H1 (cell line): ENCODE data around the gene GLRA2. TPM values are rescaled to one million over a fixed set of nuclear protein-coding genes. Genes with fewer than 3 reads are reported as not detected.

Experiments
- CTCF ChIA-PET: fragments of 300-600 bp; sonication (Branson Sonifier 250); formaldehyde crosslinking; loops from one replicate; lab custom pipeline; 2021; ENCODE audit not compliant: partially characterized antibody; lab: Charles Lee
- POLR2A ChIA-PET: fragments of 300-600 bp; sonication (Branson Sonifier 250); formaldehyde crosslinking; loops from one replicate; lab custom pipeline; 2021; ENCODE audit warnings: inconsistent platforms; ENCODE audit not compliant: partially characterized antibody; lab: Charles Lee
- DNase-seq, 2 experiments: peaks; one replicate each; pipeline versions ENCODE4 v3.0.0 to v3.0.0-alpha.2; 2010 to 2022; ENCODE audit warnings: low spot score in 2 of 2, low read depth in 1 of 2, mixed read lengths in 1 of 2
- FAIRE-seq: peaks from 2 replicates; lab custom pipeline; 2011; peaks lifted over from hg19 to GRCh38; lab: Jason Lieb, UNC
- H2AFZ ChIP-seq: 2 replicates; pipeline ENCODE4 v1.8.1; 2012; ENCODE audit warnings: low read length, inconsistent platforms
- H2AK5ac ChIP-seq: 2 replicates; pipeline ENCODE4 v1.6.1; 2013; ENCODE audit warnings: low read depth, low read length
- H2BK120ac ChIP-seq: replicated peaks from 2 replicates; pipeline ENCODE3; 2013; ENCODE audit warnings: low read depth, low read length, inconsistent platforms
- H2BK12ac ChIP-seq: 2 replicates; pipeline ENCODE4 v1.6.1; 2013; ENCODE audit warnings: low read depth, low read length
- H2BK15ac ChIP-seq: 2 replicates; pipeline ENCODE4 v1.6.1; 2013; ENCODE audit warnings: low read length
- H2BK20ac ChIP-seq: 2 replicates; pipeline ENCODE4 v1.6.1; 2013; ENCODE audit warnings: low read length
- H2BK5ac ChIP-seq: 2 replicates; pipeline ENCODE4 v1.6.1; 2013; ENCODE audit warnings: low read depth, low read length
- H3K14ac ChIP-seq: 2 replicates; pipeline ENCODE4 v1.6.1; 2013; ENCODE audit warnings: inconsistent platforms; ENCODE audit not compliant: insufficient read length
- H3K18ac ChIP-seq: 2 replicates; pipeline ENCODE4 v1.6.1; 2013; ENCODE audit warnings: low read length; ENCODE audit errors: extremely low read depth
- H3K23ac ChIP-seq: 2 replicates; pipeline ENCODE4 v1.6.1; 2013; ENCODE audit warnings: inconsistent platforms; ENCODE audit not compliant: insufficient read length
- H3K23me2 ChIP-seq: 2 replicates; pipeline ENCODE4 v1.6.1; 2013; ENCODE audit warnings: low read depth, low read length
- H3K27ac ChIP-seq: 2 replicates; pipeline ENCODE4 v1.6.1; 2011; ENCODE audit warnings: low read depth, low read length, inconsistent platforms
- H3K27me3 ChIP-seq, 4 experiments: replicated peaks in 1 of 4; 1 replicate in 1 of 4; 2 replicates in 3 of 4; pipeline versions ENCODE4 v1.6.1 to v1.8.1; 2011 to 2013; ENCODE audit warnings: low read length in 3 of 4, mild to moderate bottlenecking in 3 of 4, inconsistent platforms in 2 of 4, mixed read lengths in 2 of 4, moderate library complexity in 1 of 4; ENCODE audit not compliant: control insufficient read depth in 3 of 4, insufficient read depth in 3 of 4; ENCODE audit errors: extremely low read depth in 1 of 4
- H3K36me3 ChIP-seq, 4 experiments: 2 replicates each; pipeline versions ENCODE4 v1.6.1 to v1.8.1; 2011 to 2013; ENCODE audit warnings: mild to moderate bottlenecking in 4 of 4, low read length in 3 of 4, moderate library complexity in 2 of 4, control low read depth in 1 of 4, inconsistent platforms in 1 of 4; ENCODE audit not compliant: insufficient read depth in 4 of 4, control insufficient read depth in 2 of 4
- H3K4ac ChIP-seq: replicated peaks from 2 replicates; pipeline ENCODE3; 2013; ENCODE audit warnings: low read length, low read depth, mixed read lengths, inconsistent platforms; ENCODE audit not compliant: insufficient read length
- H3K4me1 ChIP-seq, 4 experiments: replicated peaks in 1 of 4; 1 replicate in 1 of 4; 2 replicates in 3 of 4; pipeline versions ENCODE4 v1.6.1 to v1.8.1; 2011 to 2013; ENCODE audit warnings: low read length in 3 of 4, inconsistent platforms in 2 of 4, mixed read lengths in 1 of 4; ENCODE audit not compliant: insufficient read depth in 4 of 4, control insufficient read depth in 3 of 4
- H3K4me2 ChIP-seq, 2 experiments: 2 replicates each; pipeline versions ENCODE4 v1.6.1 to v1.8.1; 2011 to 2013; ENCODE audit warnings: low read depth in 2 of 2, low read length in 2 of 2, control low read depth in 1 of 2, inconsistent platforms in 1 of 2, mild to moderate bottlenecking in 1 of 2; ENCODE audit not compliant: insufficient read depth in 1 of 2
- H3K4me3 ChIP-seq, 4 experiments: fragments of 200-600, 300-600 bp in 1 of 4; sonication (generic), shearing (Covaris generic), sonication (Bioruptor Twin) in 1 of 4; 2 replicates each; pipeline versions ENCODE4 v1.5.1 to v1.8.1; 2011 to 2016; ENCODE audit warnings: low read length in 4 of 4, low read depth in 3 of 4, control low read depth in 2 of 4, inconsistent platforms in 2 of 4, mild to moderate bottlenecking in 2 of 4, mixed read lengths in 1 of 4, moderate library complexity in 1 of 4; ENCODE audit not compliant: insufficient read depth in 2 of 4; ENCODE audit errors: extremely low read depth in 1 of 4
- H3K56ac ChIP-seq: replicated peaks from 2 replicates; pipeline ENCODE3; 2013; ENCODE audit warnings: low read depth, mild to moderate bottlenecking, mixed read lengths, low read length, inconsistent platforms; ENCODE audit not compliant: insufficient read length
- H3K79me1 ChIP-seq: 2 replicates; pipeline ENCODE4 v1.6.1; 2013; ENCODE audit warnings: low read depth, low read length, control low read depth
- H3K79me2 ChIP-seq, 2 experiments: 2 replicates each; pipeline versions ENCODE4 v1.6.1 to v1.8.1; 2012 to 2013; ENCODE audit warnings: low read length in 2 of 2, mild to moderate bottlenecking in 2 of 2, inconsistent platforms in 1 of 2; ENCODE audit not compliant: insufficient read depth in 2 of 2, control insufficient read depth in 1 of 2
- H3K9ac ChIP-seq, 4 experiments: replicated peaks in 1 of 4; 1 replicate in 1 of 4; 2 replicates in 3 of 4; pipeline versions ENCODE4 v1.6.1 to v1.8.1; 2011 to 2013; ENCODE audit warnings: low read depth in 3 of 4, low read length in 3 of 4, control low read depth in 2 of 4, mild to moderate bottlenecking in 2 of 4, moderate library complexity in 2 of 4, inconsistent platforms in 1 of 4; ENCODE audit errors: extremely low read depth in 1 of 4
- H3K9me3 ChIP-seq, 2 experiments: 2 replicates each; pipeline versions ENCODE4 v1.6.1 to v1.8.1; 2012 to 2013; ENCODE audit warnings: mild to moderate bottlenecking in 2 of 2, moderate library complexity in 2 of 2, control low read depth in 1 of 2, inconsistent platforms in 1 of 2, low read depth in 1 of 2, low read length in 1 of 2, mixed read lengths in 1 of 2; ENCODE audit not compliant: insufficient read depth in 2 of 2
- H4K20me1 ChIP-seq, 2 experiments: replicated peaks in 1 of 2; 2 replicates each; pipeline versions ENCODE3 to v1.8.1; 2011 to 2013; ENCODE audit warnings: inconsistent platforms in 2 of 2, low read length in 2 of 2, mild to moderate bottlenecking in 1 of 2; ENCODE audit not compliant: insufficient read depth in 2 of 2, control insufficient read depth in 1 of 2
- H4K5ac ChIP-seq: 2 replicates; pipeline ENCODE4 v1.6.1; 2013; ENCODE audit warnings: low read length, low read depth, mixed read lengths, inconsistent platforms; ENCODE audit not compliant: insufficient read length
- H4K8ac ChIP-seq: 2 replicates; pipeline ENCODE4 v1.8.0; 2013; ENCODE audit warnings: mild to moderate bottlenecking, moderate library complexity, low read length, inconsistent platforms; ENCODE audit not compliant: insufficient read depth; ENCODE audit errors: extremely low read depth
- H4K91ac ChIP-seq: replicated peaks from 2 replicates; pipeline ENCODE3; 2013; ENCODE audit warnings: low read length, mixed read lengths, inconsistent platforms; ENCODE audit not compliant: insufficient read length
- ASH2L ChIP-seq: fragments of 200-600, 300-600 bp; sonication (generic); IDR thresholded peaks from one replicate; pipeline ENCODE4 v1.7.1; 2017; ENCODE audit warnings: low read length
- BRCA1 ChIP-seq: IDR thresholded peaks from 2 replicates; pipeline ENCODE4 v1.6.1; 2012; ENCODE audit warnings: low read depth, low read length, improper control_type of control experiment
- CBX8 ChIP-seq: fragments of 300-800, 300-1000 bp; sonication (generic); IDR thresholded peaks from 2 replicates; pipeline ENCODE4 v1.7.1; 2016; ENCODE audit warnings: low read depth, low read length, borderline replicate concordance
- EGR1 ChIP-seq: IDR thresholded peaks from 2 replicates; pipeline ENCODE4 v1.6.1; 2011; ENCODE audit warnings: low read depth, low read length, borderline replicate concordance
- EP300 ChIP-seq, 2 experiments: IDR thresholded peaks; 1 replicate in 1 of 2; 2 replicates in 1 of 2; pipeline ENCODE4 v1.6.1; 2011 to 2012; ENCODE audit warnings: low read depth in 2 of 2, low read length in 2 of 2, mild to moderate bottlenecking in 2 of 2, borderline replicate concordance in 1 of 2, inconsistent platforms in 1 of 2, moderate library complexity in 1 of 2
- EZH2 ChIP-seq: fragments of 200-600 bp; sonication (generic); IDR thresholded peaks from 2 replicates; pipeline ENCODE4 v1.7.1; 2012; ENCODE audit warnings: low read depth, mild to moderate bottlenecking, moderate library complexity, low read length, inconsistent platforms; ENCODE audit not compliant: severe bottlenecking
- GABPA ChIP-seq: IDR thresholded peaks from 2 replicates; pipeline ENCODE4 v1.6.1; 2011; ENCODE audit warnings: mild to moderate bottlenecking, low read length, moderate library complexity, borderline replicate concordance; ENCODE audit not compliant: insufficient read depth
- KDM4A ChIP-seq: IDR thresholded peaks from one replicate; pipeline ENCODE4 v1.7.1; 2012; ENCODE audit warnings: low read depth, mild to moderate bottlenecking, moderate library complexity, low read length, inconsistent platforms; ENCODE audit not compliant: severe bottlenecking
- POLR2A ChIP-seq, 2 experiments: IDR thresholded peaks; 1 replicate in 1 of 2; 2 replicates in 1 of 2; pipeline ENCODE4 v1.6.1; 2011; ENCODE audit warnings: low read depth in 2 of 2, low read length in 2 of 2, mild to moderate bottlenecking in 2 of 2; ENCODE audit errors: control extremely low read depth in 1 of 2
- SP1 ChIP-seq: IDR thresholded peaks from 2 replicates; pipeline ENCODE4 v1.6.1; 2011; ENCODE audit warnings: low read depth, low read length
- TAF1 ChIP-seq: IDR thresholded peaks from 2 replicates; pipeline ENCODE4 v1.6.1; 2011; ENCODE audit warnings: mild to moderate bottlenecking, low read depth, low read length
- WGBS, 2 experiments: shearing (Covaris generic) in 1 of 2; methylation state at CpG; one replicate each; pipeline versions ENCODE4 v1.1.6 to v1.1.7; 2013 to 2015; ENCODE audit warnings: low lambda C conversion rate in 2 of 2, mixed read lengths in 2 of 2, inconsistent platforms in 1 of 2, low coverage in 1 of 2, missing lambda C conversion rate in 1 of 2; ENCODE audit not compliant: insufficient replicate concordance in 2 of 2, insufficient coverage in 1 of 2, insufficient read length in 1 of 2; ENCODE audit errors: extremely low coverage in 1 of 2, missing lambda C conversion rate in 1 of 2; 5-methylcytosine and 5-hydroxymethylcytosine counted together
- polyA plus RNA-seq, 7 experiments: library from polyadenylated mRNA; depleted of rRNA in 3 of 7; stranded (reverse) in 5 of 7; unstranded in 2 of 7; fragments of >200 nt in 5 of 7; fragments of 200-250 nt in 2 of 7; gene quantifications; 1 replicate in 5 of 7; 2 replicates in 1 of 7; 4 replicates in 1 of 7; pipeline versions ENCODE4 v1.2.1 to v1.2.3, GENCODE V29; 2011 to 2013; ENCODE audit warnings: missing spikeins in 2 of 7, mixed read lengths in 2 of 7
- total RNA-seq: library from RNA; stranded (reverse); fragmentation: NEBNext Ultra II Directional; extraction: Animal tissue kit (Norgen Biotek cat#: 25700); gene quantifications from 2 replicates; pipeline ENCODE4 v1.2.1, GENCODE V29; 2021

GLRA2 gene
- total and polyA plus RNA-seq, 2 of the 8 experiments (the other 6 are each of a cell fraction or from before 2014, with no cell fraction given): not detected

- 88% methylated on average over 3 of the region's 3 CpGs; no CpG with 5 or more reads in 1 of the 2 experiments for WGBS, 2 experiments
- Histone ChIP-seq H3K14ac (no peak overlapping the region), H3K4me3 (no peak overlapping the region), H3K36me3 (no peaks in the 10 kb centered on the region), H3K56ac (no peak overlapping the region), H3K4ac (no peak overlapping the region), H3K27ac (no peak overlapping the region), H2BK12ac (no peak overlapping the region), H2BK20ac (no peak overlapping the region), H3K79me2 (no peaks in the 10 kb centered on the region), H4K20me1 (no peaks in the 10 kb centered on the region), H2BK120ac (no peak overlapping the region), H3K23me2 (no peaks in the 10 kb centered on the region), H3K27me3 (no peaks in the 10 kb centered on the region), H3K4me1 (no peaks in the 10 kb centered on the region), H3K23ac (no peak overlapping the region), H3K79me1 (no peaks in the 10 kb centered on the region), H2BK15ac (no peak overlapping the region), H4K8ac (no peak overlapping the region), H3K4me2 (no peak overlapping the region), H2AFZ (no peak overlapping the region), H3K9ac (no peak overlapping the region), H4K91ac (no peak overlapping the region), H2BK5ac (no peak overlapping the region), H3K18ac (no peak overlapping the region), H3K9me3 (no peaks in the 10 kb centered on the region), H4K5ac (no peak overlapping the region), H2AK5ac (no peak overlapping the region)
- no peak for DNase-seq
- TF ChIP-seq CBX8: no peak
- no peak for TF ChIP-seq EP300 (IDR thresholded peaks at IDR 0.05; ENCODE audit: borderline replicate concordance in 1 of 2, low read depth in 2 of 2, low read length in 2 of 2)
- TF ChIP-seq EZH2: no peak
- TF ChIP-seq KDM4A: no peak
- no peak for TF ChIP-seq SP1
- TF ChIP-seq TAF1: no peak
- no peak for TF ChIP-seq POLR2A (IDR thresholded peaks at IDR 0.05; ENCODE audit: control extremely low read depth in 1 of 2, low read depth in 2 of 2, low read length in 2 of 2)
- TF ChIP-seq ASH2L: no peak
- no peak for TF ChIP-seq BRCA1
- no peak for TF ChIP-seq EGR1
- no peak for TF ChIP-seq GABPA
- CTCF ChIA-PET: interaction anchor here (1.6 kb wide), 1 partner anchor 17 kb away, joined by 4 read pairs; no protein-coding TSS in a partner anchor
- POLR2A ChIA-PET: no interaction called here
- FAIRE-seq: no peak
Observed at GRCh38 chrX:14508025-14508690, 21.2 kb upstream of the GLRA2 start.
